Fibroblast of lung (primary cell): Measurements from ENCODE around the gene ANKRD49. TPM values are rescaled to one million over a fixed set of nuclear protein-coding genes. Genes with fewer than 3 reads are reported as not detected.

ENCODE experiments used
- DNase-seq, 2 donors: peaks; one replicate each; pipeline versions ENCODE4 v3.0.0 to v3.0.0-alpha.2; 2010; ENCODE audit warnings: low read depth in 2 of 2
- H2AFZ ChIP-seq: 2 replicates; pipeline ENCODE4 v1.5.1; 2012; ENCODE audit warnings: low read length, control low read depth, inconsistent platforms
- H3K27ac ChIP-seq: 2 replicates; pipeline ENCODE4 v1.5.1; 2011; ENCODE audit warnings: low read length, control low read depth; ENCODE audit not compliant: insufficient read depth
- H3K27me3 ChIP-seq: 2 replicates; pipeline ENCODE4 v1.5.1; 2011; ENCODE audit warnings: mild to moderate bottlenecking, low read length; ENCODE audit not compliant: control insufficient read depth, insufficient read depth
- H3K36me3 ChIP-seq: 2 replicates; pipeline ENCODE4 v1.5.1; 2011; ENCODE audit warnings: low read length; ENCODE audit not compliant: control insufficient read depth, insufficient read depth
- H3K4me1 ChIP-seq: 2 replicates; pipeline ENCODE4 v1.5.1; 2011; ENCODE audit warnings: low read length; ENCODE audit not compliant: control insufficient read depth, insufficient read depth; ENCODE audit errors: extremely low read depth
- H3K4me2 ChIP-seq: 2 replicates; pipeline ENCODE4 v1.5.1; 2011; ENCODE audit warnings: low read length, control low read depth; ENCODE audit not compliant: insufficient read depth; ENCODE audit errors: extremely low read depth
- H3K4me3 ChIP-seq, 4 experiments: fragments of 200-600 bp in 1 of 4; sonication (generic) in 1 of 4; replicated peaks in 1 of 4; 2 replicates each; pipeline ENCODE4 v1.5.1; 2011 to 2016; ENCODE audit warnings: low read length in 4 of 4, low read depth in 3 of 4, mild to moderate bottlenecking in 3 of 4, control low read depth in 2 of 4, inconsistent platforms in 1 of 4, mixed read lengths in 1 of 4; ENCODE audit not compliant: insufficient read depth in 1 of 4; ENCODE audit errors: control extremely low read depth in 1 of 4
- H3K79me2 ChIP-seq: 2 replicates; pipeline ENCODE4 v1.5.1; 2012; ENCODE audit warnings: mild to moderate bottlenecking, low read length, inconsistent platforms; ENCODE audit not compliant: control insufficient read depth, insufficient read depth
- H3K9ac ChIP-seq: 2 replicates; pipeline ENCODE4 v1.5.1; 2011; ENCODE audit warnings: mild to moderate bottlenecking, low read length, control low read depth; ENCODE audit not compliant: insufficient read depth
- H3K9me3 ChIP-seq: 2 replicates; pipeline ENCODE4 v1.5.1; 2012; ENCODE audit warnings: low read depth, low read length; ENCODE audit not compliant: control insufficient read depth, insufficient read depth
- H4K20me1 ChIP-seq: 2 replicates; pipeline ENCODE4 v1.5.1; 2011; ENCODE audit warnings: low read length; ENCODE audit not compliant: control insufficient read depth, insufficient read depth; ENCODE audit errors: extremely low read depth
- EZH2 ChIP-seq: IDR thresholded peaks from 2 replicates; pipeline ENCODE4 v1.5.1; 2012; ENCODE audit warnings: low read length, control low read depth, mild to moderate bottlenecking; ENCODE audit errors: missing control alignments
- polyA plus RNA-seq, 2 donors: library from polyadenylated mRNA; depleted of rRNA in 1 of 2; stranded (reverse) in 1 of 2; unstranded in 1 of 2; fragments of >200 nt; gene quantifications; 2 replicates each; pipeline ENCODE4 v1.2.1, GENCODE V29; 2011 to 2012; ENCODE audit warnings: missing spikeins in 1 of 2
- total RNA-seq: library from RNA; depleted of rRNA; stranded (reverse); fragments of >200 nt; gene quantifications from 2 replicates; pipeline ENCODE4 v1.2.1, GENCODE V29; 2014
- TF ChIP-seq, protein P1 (sequence below), 2 donors: IDR thresholded peaks in 1 of 2; conservative IDR thresholded peaks in 1 of 2; 1 replicate in 1 of 2; 2 replicates in 1 of 2; pipeline ENCODE4 v1.5.1; 2011 to 2012; ENCODE audit warnings: low read length in 2 of 2, control low read depth in 1 of 2, inconsistent platforms in 1 of 2, low read depth in 1 of 2, mild to moderate bottlenecking in 1 of 2

ANKRD49 gene
- total and polyA plus RNA-seq, 2 donors (not counting 1 experiment from before 2014, with no cell fraction given), result 12.9 to 17.2 TPM

GRCh38 chr11:94452988-94453387 is 40.8 kb upstream of the ANKRD49 start:
- no peak overlapping the region for H2AFZ ChIP-seq
- no peak overlapping the region for H3K9ac ChIP-seq
- H3K27me3 ChIP-seq, result no peaks in the 10 kb centered on the region
- no peak overlapping the region for H3K4me3 ChIP-seq
- no peak for TF ChIP-seq EZH2
- TF ChIP-seq, protein P1, sequence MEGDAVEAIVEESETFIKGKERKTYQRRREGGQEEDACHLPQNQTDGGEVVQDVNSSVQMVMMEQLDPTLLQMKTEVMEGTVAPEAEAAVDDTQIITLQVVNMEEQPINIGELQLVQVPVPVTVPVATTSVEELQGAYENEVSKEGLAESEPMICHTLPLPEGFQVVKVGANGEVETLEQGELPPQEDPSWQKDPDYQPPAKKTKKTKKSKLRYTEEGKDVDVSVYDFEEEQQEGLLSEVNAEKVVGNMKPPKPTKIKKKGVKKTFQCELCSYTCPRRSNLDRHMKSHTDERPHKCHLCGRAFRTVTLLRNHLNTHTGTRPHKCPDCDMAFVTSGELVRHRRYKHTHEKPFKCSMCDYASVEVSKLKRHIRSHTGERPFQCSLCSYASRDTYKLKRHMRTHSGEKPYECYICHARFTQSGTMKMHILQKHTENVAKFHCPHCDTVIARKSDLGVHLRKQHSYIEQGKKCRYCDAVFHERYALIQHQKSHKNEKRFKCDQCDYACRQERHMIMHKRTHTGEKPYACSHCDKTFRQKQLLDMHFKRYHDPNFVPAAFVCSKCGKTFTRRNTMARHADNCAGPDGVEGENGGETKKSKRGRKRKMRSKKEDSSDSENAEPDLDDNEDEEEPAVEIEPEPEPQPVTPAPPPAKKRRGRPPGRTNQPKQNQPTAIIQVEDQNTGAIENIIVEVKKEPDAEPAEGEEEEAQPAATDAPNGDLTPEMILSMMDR (conservative IDR thresholded peaks at IDR 0.05 in 1 of 2, IDR thresholded peaks at IDR 0.05 in 1 of 2; ENCODE audit: low read depth in 1 of 2, low read length in 2 of 2), result no peak
- no peaks in the 10 kb centered on the region for H3K36me3 ChIP-seq
- H3K27ac ChIP-seq, result no peak overlapping the region
- no peaks in the 10 kb centered on the region for H3K9me3 ChIP-seq
- no peak overlapping the region for H3K4me2 ChIP-seq
- H3K4me1 ChIP-seq, result peaks cover 9% of the 10 kb centered on the region
- DNase-seq, result no peak
- H3K79me2 ChIP-seq, result no peaks in the 10 kb centered on the region
- no peaks in the 10 kb centered on the region for H4K20me1 ChIP-seq

DNA sequence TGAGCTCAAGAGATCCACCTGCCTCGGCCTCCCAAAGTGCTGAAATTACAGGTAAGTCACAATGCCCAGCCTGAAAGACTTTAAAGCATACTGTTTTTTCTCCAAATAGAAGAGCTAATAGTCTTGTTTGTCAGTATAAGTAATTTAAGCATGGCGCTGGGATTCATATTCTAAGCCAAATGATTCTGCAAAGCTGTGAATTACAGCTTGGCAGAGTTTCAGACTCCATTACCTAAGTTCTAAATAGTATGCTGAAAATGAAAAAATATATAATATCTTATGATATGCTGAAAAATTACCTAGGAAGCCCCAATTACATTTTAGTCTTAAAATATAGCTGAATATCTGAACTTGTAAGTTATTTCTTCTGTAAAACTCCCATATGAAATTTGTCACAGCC is 39.5 kb upstream of the ANKRD49 start:
- Histone ChIP-seq H3K9me3 (no peaks in the 10 kb centered on the region), H3K36me3 (no peaks in the 10 kb centered on the region), H4K20me1 (no peaks in the 10 kb centered on the region), H2AFZ (no peak overlapping the region), H3K27me3 (no peaks in the 10 kb centered on the region), H3K9ac (no peak overlapping the region), H3K4me3 (no peak overlapping the region), H3K27ac (no peak overlapping the region), H3K4me2 (no peak overlapping the region), H3K4me1 (peaks cover 6% of the 10 kb centered on the region), H3K79me2 (no peaks in the 10 kb centered on the region)
- DNase-seq, result no peak
- no peak for TF ChIP-seq EZH2
- TF ChIP-seq, protein P1 (conservative IDR thresholded peaks at IDR 0.05 in 1 of 2, IDR thresholded peaks at IDR 0.05 in 1 of 2; ENCODE audit: low read depth in 1 of 2, low read length in 2 of 2), result no peak

- H2AFZ ChIP-seq, result no peak overlapping the region
- TF ChIP-seq, protein P1 (conservative IDR thresholded peaks at IDR 0.05 in 1 of 2, IDR thresholded peaks at IDR 0.05 in 1 of 2; ENCODE audit: low read depth in 1 of 2, low read length in 2 of 2), result no peak
- TF ChIP-seq EZH2, result no peak
- H3K9me3 ChIP-seq, result no peaks in the 10 kb centered on the region
- no peak overlapping the region for H3K4me2 ChIP-seq
- no peaks in the 10 kb centered on the region for H3K4me1 ChIP-seq
- H3K79me2 ChIP-seq, result no peaks in the 10 kb centered on the region
- no peak for DNase-seq
- no peak overlapping the region for H3K4me3 ChIP-seq
- no peak overlapping the region for H3K27ac ChIP-seq
- H4K20me1 ChIP-seq, result no peaks in the 10 kb centered on the region
- H3K27me3 ChIP-seq, result no peaks in the 10 kb centered on the region
- peaks cover 2% of the 10 kb centered on the region for H3K36me3 ChIP-seq
- no peak overlapping the region for H3K9ac ChIP-seq
Observed at GRCh38 chr11:94455861-94456260, 37.9 kb upstream of the ANKRD49 start.
